Uterine smooth muscle cell (primary cell): ENCODE results near the gene PRPS1. TPM values are rescaled to one million over a fixed set of nuclear protein-coding genes. Genes with fewer than 3 reads are reported as not detected.

Source experiments
- total RNA-seq: library from RNA; depleted of rRNA; stranded (reverse); fragments of >200 nt; gene quantifications from 2 replicates; pipeline ENCODE4 v1.2.3, GENCODE V29; 2014

The PRPS1 gene
- total RNA-seq: 28.4 and 39.5 TPM in 2 replicates

GRCh38 chrX:107627838-107628661 lies at the start of gene PRPS1:
Gene PRPS1, plus strand, starts transcription at chrX:107628510. Its CDS starts 119 bp downstream, at chrX:107628629.

Other genes starting within 250 kb of the PRPS1 start
- not detected in 2 replicates for gene FRMPD3, start 178.9 kb upstream of the PRPS1 start, total RNA-seq
- gene TSC22D3, start 147.3 kb downstream of the PRPS1 start, total RNA-seq: 21.7 and 41.5 TPM in 2 replicates
- gene NCBP2L, start 149.2 kb downstream of the PRPS1 start, total RNA-seq: not detected in 2 replicates
- gene MID2, start 197.4 kb downstream of the PRPS1 start, total RNA-seq: 9.5 and 15.1 TPM in 2 replicates